Spleen (tissue), 11 donors: ENCODE results near the gene SPECC1. TPM values are rescaled to one million over a fixed set of nuclear protein-coding genes. Genes with fewer than 3 reads are reported as not detected.

Experiments used
- DNase-seq: peaks from one replicate; pipeline ENCODE4 v3.0.0-alpha.2; 2020
- H3K27ac ChIP-seq, 8 donors: fragments of 200-600 bp; sonication (generic) in 7 of 8; 1 replicate in 4 of 8; 2 replicates in 4 of 8; pipeline versions ENCODE4 v1.5.0 to v1.8.0; 2016 to 2021; ENCODE audit warnings: inconsistent platforms in 4 of 8, mild to moderate bottlenecking in 4 of 8, moderate library complexity in 1 of 8
- H3K27me3 ChIP-seq, 7 donors: fragments of 200-600 bp; sonication (generic) in 6 of 7; replicated peaks in 1 of 7; 1 replicate in 4 of 7; 2 replicates in 3 of 7; pipeline versions ENCODE4 v1.5.0 to v1.8.0; 2016 to 2021; ENCODE audit warnings: inconsistent platforms in 3 of 7, mild to moderate bottlenecking in 1 of 7
- H3K36me3 ChIP-seq, 6 donors: fragments of 200-600 bp; sonication (generic) in 5 of 6; 1 replicate in 4 of 6; 2 replicates in 2 of 6; pipeline versions ENCODE4 v1.5.0 to v1.8.0; 2016 to 2021; ENCODE audit warnings: inconsistent platforms in 2 of 6
- H3K4me1 ChIP-seq, 6 donors: fragments of 200-600 bp; sonication (generic) in 5 of 6; 1 replicate in 3 of 6; 2 replicates in 3 of 6; pipeline versions ENCODE4 v1.5.0 to v1.8.0; 2016 to 2021; ENCODE audit warnings: inconsistent platforms in 3 of 6
- H3K4me3 ChIP-seq, 8 donors: fragments of 200-600 bp; sonication (generic) in 7 of 8; 1 replicate in 4 of 8; 2 replicates in 4 of 8; pipeline versions ENCODE4 v1.5.0 to v1.8.0; 2016 to 2021; ENCODE audit warnings: inconsistent platforms in 4 of 8, mild to moderate bottlenecking in 4 of 8, moderate library complexity in 2 of 8
- H3K9me3 ChIP-seq, 8 donors: fragments of 200-600 bp; sonication (generic) in 7 of 8; 1 replicate in 4 of 8; 2 replicates in 4 of 8; pipeline versions ENCODE4 v1.5.0 to v1.8.0; 2016 to 2021; ENCODE audit warnings: inconsistent platforms in 4 of 8
- CTCF ChIP-seq, 11 experiments: fragments of 200-600 bp in 7 of 11; fragments of 450-650 bp in 4 of 11; sonication (generic) in 4 of 11; IDR thresholded peaks in 8 of 11; conservative IDR thresholded peaks in 3 of 11; 1 replicate in 7 of 11; 2 replicates in 4 of 11; pipeline versions ENCODE4 v1.4.0 to v1.8.0; 2016 to 2021; ENCODE audit warnings: antibody characterized with exemption in 11 of 11, inconsistent platforms in 4 of 11, mild to moderate bottlenecking in 1 of 11
- POLR2A ChIP-seq, 3 donors: fragments of 450-650 bp; IDR thresholded peaks; one replicate each; pipeline ENCODE4 v1.5.1; 2017; ENCODE audit warnings: antibody characterized with exemption in 3 of 3, mild to moderate bottlenecking in 1 of 3
- POLR2AphosphoS5 ChIP-seq, 3 donors: sonication (generic); formaldehyde crosslinking; IDR thresholded peaks; one replicate each; pipeline ENCODE4 v1.5.1; 2017; ENCODE audit warnings: antibody characterized with exemption in 3 of 3
- WGBS, 5 donors: extraction: QIAGEN DNeasy Blood & Tissue Kit in 3 of 5; methylation state at CpG; one replicate each; pipeline versions ENCODE4 v1.1.5 to v1.1.7; 2013 to 2018; 5-methylcytosine and 5-hydroxymethylcytosine counted together
- intact Hi-C: fragments of 100-400 bp; cut with DNase I; formaldehyde crosslinking; loops from one replicate; pipeline ENCODE4 v1.15.0; 2023; ENCODE audit warnings: low total_unique reads
- polyA plus RNA-seq, 3 donors: library from polyadenylated mRNA; stranded (reverse); fragments of 200-250 nt; gene quantifications; one replicate each; pipeline ENCODE4 v1.2.1, GENCODE V29; 2013
- total RNA-seq, 7 donors: library from RNA; depleted of rRNA in 3 of 7; stranded (reverse); fragments of >200 nt in 3 of 7; fragmentation: NEBNext Ultra II Directional in 4 of 7; extraction: Animal tissue kit (Norgen Biotek cat#: 25700) in 4 of 7; gene quantifications; one replicate each; pipeline versions ENCODE4 v1.1.0 to v1.2.1, GENCODE V29; 2016 to 2021
- donor health status: healthy with polysubstance abuse.
- donor health status: DM: no; HTN: no; CAD: no; lungs with moderate emphysema.
- donor health status: DM: no; HTN: no; CAD: no.
- donor health status: Bipolar disorder and iron deficiency.
- donor health status: healthy.
- donor health status: DM: no; HTN: no; CAD: no.
- donor health status: DM: yes; HTN: yes; CAD: no.

Gene SPECC1
- total and polyA plus RNA-seq, 10 donors, result 7.4 to 129 (median 84.8) TPM

- H3K4me3 ChIP-seq, result peak overlapping the region in 1 of 8 donors; percentile 45
- H3K36me3 ChIP-seq, result no peaks in the 10 kb centered on the region
- H3K27ac ChIP-seq, result no peak overlapping the region
- H3K27me3 ChIP-seq, result peaks cover 0 to 12% (median 0%) of the 10 kb centered on the region in 7 donors
- 32 to 44% (median 33%) methylated on average over 17 to 24 of the region's 24 CpGs for WGBS, 5 donors
- H3K4me1 ChIP-seq, result peaks cover 3 to 25% (median 12%) of the 10 kb centered on the region in 6 donors
- intact Hi-C loops, result loop anchor here (5.0 kb wide), 1 partner anchor 124 kb away; no protein-coding TSS in a partner anchor
- peak; percentile 93 for DNase-seq
- TF ChIP-seq POLR2A (IDR thresholded peaks at IDR 0.05) (no peak), CTCF (IDR thresholded peaks at IDR 0.05 in 8 of 11, conservative IDR thresholded peaks at IDR 0.05 in 3 of 11) (peak; percentile 74 to 92 (median 83)), POLR2AphosphoS5 (IDR thresholded peaks at IDR 0.05) (peak in 1 of 3 donors; percentile 38)
- H3K9me3 ChIP-seq, result no peaks in the 10 kb centered on the region
These were observed 16.1 kb upstream of the SPECC1 start for GRCh38 chr17:19992803-19993713.

- Histone ChIP-seq H3K27ac (no peak overlapping the region), H3K36me3 (no peaks in the 10 kb centered on the region), H3K4me3 (no peak overlapping the region), H3K9me3 (no peaks in the 10 kb centered on the region), H3K27me3 (peaks cover 0 to 12% (median 0%) of the 10 kb centered on the region in 7 donors), H3K4me1 (peaks cover 3 to 24% (median 12%) of the 10 kb centered on the region in 6 donors)
- TF ChIP-seq CTCF (IDR thresholded peaks at IDR 0.05 in 8 of 11, conservative IDR thresholded peaks at IDR 0.05 in 3 of 11), result no peak
- TF ChIP-seq POLR2A (IDR thresholded peaks at IDR 0.05), result no peak
- no peak for TF ChIP-seq POLR2AphosphoS5 (IDR thresholded peaks at IDR 0.05)
- intact Hi-C loops, result no loop called here
- no peak for DNase-seq
- WGBS, 5 donors, result 76 to 96% (median 90%) methylated on average over 1 of the region's 1 CpG
These were observed 13.1 kb upstream of the SPECC1 start for GRCh38 chr17:19996086-19996485.

- H3K4me1 ChIP-seq, result peaks cover 3 to 20% (median 12%) of the 10 kb centered on the region in 6 donors
- no peak overlapping the region for H3K27ac ChIP-seq
- H3K9me3 ChIP-seq, result no peaks in the 10 kb centered on the region
- TF ChIP-seq POLR2A (IDR thresholded peaks at IDR 0.05), result no peak
- peak in 1 of 3 donors; percentile 58 for TF ChIP-seq POLR2AphosphoS5 (IDR thresholded peaks at IDR 0.05)
- H3K4me3 ChIP-seq, result no peak overlapping the region
- peaks cover 0 to 12% (median 0%) of the 10 kb centered on the region in 7 donors for H3K27me3 ChIP-seq
- no peaks in the 10 kb centered on the region for H3K36me3 ChIP-seq
- no peak for DNase-seq
- 15 to 28% (median 25%) methylated on average over 5 of the region's 5 CpGs for WGBS, 5 donors
- intact Hi-C loops, result no loop called here
These were observed 12.7 kb upstream of the SPECC1 start for GRCh38 chr17:19996502-19996901.

GRCh38 chr17:20008242-20009051 lies 712 bp upstream of the SPECC1 start:
- 30 to 58% (median 32%) methylated on average over 20 to 35 of the region's 35 CpGs for WGBS, 5 donors
- Histone ChIP-seq H3K4me3 (peak overlapping the region; percentile 59 to 96 (median 72)), H3K36me3 (no peaks in the 10 kb centered on the region), H3K4me1 (peaks cover 0 to 26% (median 22%) of the 10 kb centered on the region in 6 donors), H3K27ac (peak overlapping the region in 4 of 8 donors; percentile 55 to 77 (median 74)), H3K9me3 (no peaks in the 10 kb centered on the region), H3K27me3 (peaks cover 0 to 76% (median 26%) of the 10 kb centered on the region in 7 donors)
- no peak for TF ChIP-seq POLR2A (IDR thresholded peaks at IDR 0.05)
- peak; percentile 86 for DNase-seq
- intact Hi-C loops, result no loop called here
